Activated CD8-positive, alpha-beta memory T cell treated with anti-CD3 and anti-CD28 coated beads for 48 hours (primary cell): Measurements from ENCODE around the gene DCAF5.
A peak's percentile ranks its signal among the peaks of the same experiment; 100 is the strongest.
"Not testable (repeated sequence)": the region's sequence is repeated elsewhere in the genome, so short reads cannot be mapped to it uniquely, and the experiment has no call there.

ENCODE experiments used
- DNase-seq, 3 experiments: peaks; one replicate each; pipeline ENCODE4 v3.0.0-alpha.2; 2020; ENCODE audit warnings: low read depth in 2 of 3, low spot score in 2 of 3

DCAF5 gene, protein sequence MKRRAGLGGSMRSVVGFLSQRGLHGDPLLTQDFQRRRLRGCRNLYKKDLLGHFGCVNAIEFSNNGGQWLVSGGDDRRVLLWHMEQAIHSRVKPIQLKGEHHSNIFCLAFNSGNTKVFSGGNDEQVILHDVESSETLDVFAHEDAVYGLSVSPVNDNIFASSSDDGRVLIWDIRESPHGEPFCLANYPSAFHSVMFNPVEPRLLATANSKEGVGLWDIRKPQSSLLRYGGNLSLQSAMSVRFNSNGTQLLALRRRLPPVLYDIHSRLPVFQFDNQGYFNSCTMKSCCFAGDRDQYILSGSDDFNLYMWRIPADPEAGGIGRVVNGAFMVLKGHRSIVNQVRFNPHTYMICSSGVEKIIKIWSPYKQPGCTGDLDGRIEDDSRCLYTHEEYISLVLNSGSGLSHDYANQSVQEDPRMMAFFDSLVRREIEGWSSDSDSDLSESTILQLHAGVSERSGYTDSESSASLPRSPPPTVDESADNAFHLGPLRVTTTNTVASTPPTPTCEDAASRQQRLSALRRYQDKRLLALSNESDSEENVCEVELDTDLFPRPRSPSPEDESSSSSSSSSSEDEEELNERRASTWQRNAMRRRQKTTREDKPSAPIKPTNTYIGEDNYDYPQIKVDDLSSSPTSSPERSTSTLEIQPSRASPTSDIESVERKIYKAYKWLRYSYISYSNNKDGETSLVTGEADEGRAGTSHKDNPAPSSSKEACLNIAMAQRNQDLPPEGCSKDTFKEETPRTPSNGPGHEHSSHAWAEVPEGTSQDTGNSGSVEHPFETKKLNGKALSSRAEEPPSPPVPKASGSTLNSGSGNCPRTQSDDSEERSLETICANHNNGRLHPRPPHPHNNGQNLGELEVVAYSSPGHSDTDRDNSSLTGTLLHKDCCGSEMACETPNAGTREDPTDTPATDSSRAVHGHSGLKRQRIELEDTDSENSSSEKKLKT

DNA sequence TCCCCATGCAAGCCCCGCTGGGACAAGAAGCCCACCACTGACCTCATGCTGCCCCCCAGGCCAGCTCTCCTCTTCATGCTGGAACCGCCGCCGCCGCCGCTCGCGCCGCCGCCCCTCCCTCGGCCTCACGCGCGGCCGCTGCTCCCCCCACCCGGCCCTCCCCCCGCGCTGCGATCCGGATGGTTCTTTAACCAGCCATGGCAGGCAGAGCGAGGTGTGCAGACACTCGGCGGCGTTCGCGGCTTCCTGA lies at the start of gene DCAF5:
TSS of gene DCAF5 (minus strand) at position 218 of the 250 bp plus-strand sequence. CDS start at position 77, 141 bp downstream.
- peak in 2 of 3 experiments; percentile 51 to 73 for DNase-seq

DNA sequence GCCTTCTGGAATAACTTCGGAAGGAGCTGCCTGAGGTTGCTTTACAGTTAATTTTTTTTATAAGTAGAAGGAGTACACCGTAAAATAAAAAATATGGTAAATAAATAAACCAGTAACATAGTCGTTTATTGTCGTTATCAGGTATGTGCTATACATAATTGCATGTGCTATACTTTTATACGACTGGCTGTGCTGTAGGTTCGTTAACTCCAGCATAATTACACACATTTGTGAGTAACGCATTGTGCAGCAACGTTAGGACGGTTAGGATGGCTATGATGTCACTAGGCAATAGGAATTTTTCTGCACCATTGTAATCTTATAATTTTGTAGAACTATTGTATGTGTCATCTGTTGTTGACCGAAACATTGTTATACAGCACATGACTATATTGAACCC lies 46.9 kb upstream of the DCAF5 start:
- DNase-seq, result no peak

DNA sequence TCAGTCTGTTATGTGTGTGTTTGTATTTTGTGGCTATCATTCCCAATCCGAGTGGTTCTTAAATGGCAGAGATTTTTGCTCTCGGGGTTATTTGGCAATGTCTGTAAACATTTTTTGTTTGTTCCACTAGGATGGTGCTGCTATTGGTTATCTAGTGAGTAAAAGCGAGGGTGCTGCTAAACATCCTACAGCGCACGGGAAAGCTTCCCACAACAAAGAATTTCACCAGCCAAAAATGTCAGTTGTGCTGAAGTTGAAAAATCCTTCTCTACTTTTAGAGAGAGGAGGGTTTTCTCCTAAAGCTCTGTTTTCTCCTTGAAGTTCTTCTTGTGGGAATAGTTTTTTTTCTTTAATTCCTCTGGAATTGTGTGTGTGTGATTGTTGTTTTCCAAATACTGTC lies 40.8 kb upstream of the DCAF5 start:
- no peak for DNase-seq

DNA sequence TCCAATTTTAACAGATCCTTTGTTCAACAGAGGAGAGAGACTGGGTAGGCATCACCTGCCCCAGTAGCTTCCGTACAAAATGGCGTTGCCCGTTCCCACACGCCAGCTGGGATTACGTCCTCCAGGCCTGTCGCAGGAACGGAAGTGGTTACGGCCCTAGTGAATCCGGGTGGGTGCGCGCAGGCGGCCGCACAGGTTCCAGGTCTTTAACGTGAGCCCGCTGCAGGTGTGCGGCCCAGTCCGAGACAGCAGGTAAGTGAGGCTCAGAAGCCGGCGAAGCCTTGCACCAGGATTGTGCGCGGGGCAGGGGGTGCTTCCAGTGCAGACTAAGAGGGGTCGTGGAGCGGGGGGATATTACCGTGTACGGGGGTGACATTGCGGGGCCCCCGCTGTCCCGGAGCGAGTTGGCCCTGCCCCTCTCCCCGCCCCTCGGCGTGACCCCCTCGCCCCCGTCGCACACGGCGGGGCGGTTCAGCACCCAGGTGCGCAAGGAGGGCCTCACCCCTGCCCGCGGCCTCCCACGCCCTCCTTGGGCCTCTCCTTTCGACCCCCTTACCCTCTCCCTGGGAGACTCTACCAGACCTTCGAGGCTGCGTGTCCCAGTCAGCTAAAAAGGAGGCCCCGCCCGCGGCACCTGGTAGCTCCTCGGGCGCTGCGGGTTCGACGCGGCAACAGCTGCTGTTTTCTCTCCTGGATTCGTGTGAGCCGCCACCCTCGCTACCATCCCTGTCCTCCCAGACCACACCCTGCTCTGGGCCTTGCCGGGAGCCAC lies 38.6 kb upstream of the DCAF5 start, which contains the start of gene EXD2:
TSS of gene EXD2 (plus strand) at position 159 of the 772 bp plus-strand sequence. CDS start 17,973 bp downstream, outside the sequence.
- peak; percentile 37 to 52 (median 47) for DNase-seq

GRCh38 chr14:69190191-69190590 lies 37.3 kb upstream of the DCAF5 start:
- no peak for DNase-seq

DNA sequence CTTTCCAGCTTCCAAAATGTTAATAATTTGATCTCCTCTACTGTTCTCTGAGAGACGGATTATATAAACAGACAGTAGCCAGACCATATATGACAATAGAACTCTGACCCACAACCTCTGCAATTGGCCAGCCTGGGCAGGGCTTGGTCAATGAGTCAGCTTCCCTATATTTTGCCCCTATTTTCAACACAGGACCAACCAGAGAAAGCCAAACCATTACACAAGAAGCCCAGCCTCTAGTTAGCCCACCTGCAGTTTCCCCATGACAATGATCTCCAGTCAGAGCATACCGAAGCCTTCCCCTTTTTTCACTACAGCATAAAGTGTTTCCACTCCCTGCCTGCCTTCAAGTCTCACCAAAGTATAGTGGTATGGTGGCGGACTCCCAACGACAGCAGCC lies 30.8 kb upstream of the DCAF5 start:
- DNase-seq, result no peak

DNA sequence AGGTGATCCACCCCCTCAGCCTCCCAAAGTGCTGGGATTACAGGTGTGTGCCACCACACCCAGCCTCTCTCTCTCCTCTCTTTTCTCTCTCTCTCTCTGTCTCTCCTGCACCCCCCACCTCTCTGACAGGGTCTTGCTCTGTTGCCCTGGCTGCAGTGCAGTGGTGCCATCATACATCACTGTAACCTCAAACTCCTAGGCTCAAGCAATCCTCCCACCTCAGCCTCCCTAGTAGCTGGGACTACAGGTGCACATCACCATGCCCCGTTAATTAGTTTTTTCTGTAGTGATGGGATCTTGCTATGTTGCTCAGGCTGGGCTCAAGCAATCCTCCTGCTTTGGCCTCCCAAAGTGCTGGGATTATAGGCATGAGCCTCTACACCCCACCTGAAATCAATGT lies 29.7 kb upstream of the DCAF5 start:
- DNase-seq, result not testable (repeated sequence)

DNA sequence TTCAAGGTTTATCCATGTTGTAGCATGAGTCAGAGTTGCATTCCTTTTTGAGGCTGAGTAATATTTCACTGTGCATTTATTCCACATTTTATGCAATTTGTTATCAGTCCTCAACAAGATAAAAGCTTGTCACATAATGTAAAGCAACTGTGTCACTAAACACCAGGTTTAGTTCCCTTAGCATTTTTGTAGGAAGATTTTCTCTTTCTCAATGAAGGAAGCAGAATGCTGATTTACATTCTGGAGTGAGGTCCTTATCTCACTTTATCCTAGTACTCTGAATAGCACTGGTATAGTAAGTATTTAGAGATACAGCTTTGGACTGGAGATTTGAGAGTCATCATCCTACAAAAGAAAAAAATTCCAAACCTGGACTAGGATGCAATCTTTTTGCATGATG lies 28.6 kb upstream of the DCAF5 start:
- DNase-seq, result no peak

GRCh38 chr14:69175130-69175529 lies 22.2 kb upstream of the DCAF5 start:
- no peak for DNase-seq

GRCh38 chr14:69171569-69171968 lies 18.6 kb upstream of the DCAF5 start:
- no peak for DNase-seq

DNA sequence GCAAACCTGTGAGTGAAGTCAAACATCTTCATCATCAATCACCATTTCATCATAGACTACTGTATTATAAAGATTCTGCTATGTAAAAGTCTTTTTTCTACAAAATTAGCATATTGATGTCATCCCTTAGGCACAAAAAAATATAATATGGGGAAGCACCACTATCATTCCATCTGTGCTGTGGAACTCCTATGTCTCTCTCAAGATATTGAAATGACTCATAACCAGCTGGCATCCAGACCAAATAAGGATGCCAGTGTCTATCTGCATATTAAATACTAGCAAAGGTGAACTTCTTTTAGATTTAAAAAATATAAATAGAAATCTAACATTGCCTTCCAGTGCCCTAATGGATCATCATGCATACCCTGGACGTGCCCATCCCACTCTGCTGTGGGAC lies 17.9 kb upstream of the DCAF5 start:
- no peak for DNase-seq

- not testable (repeated sequence) for DNase-seq
Observed at GRCh38 chr14:69165787-69166186, 12.9 kb upstream of the DCAF5 start.

DNA sequence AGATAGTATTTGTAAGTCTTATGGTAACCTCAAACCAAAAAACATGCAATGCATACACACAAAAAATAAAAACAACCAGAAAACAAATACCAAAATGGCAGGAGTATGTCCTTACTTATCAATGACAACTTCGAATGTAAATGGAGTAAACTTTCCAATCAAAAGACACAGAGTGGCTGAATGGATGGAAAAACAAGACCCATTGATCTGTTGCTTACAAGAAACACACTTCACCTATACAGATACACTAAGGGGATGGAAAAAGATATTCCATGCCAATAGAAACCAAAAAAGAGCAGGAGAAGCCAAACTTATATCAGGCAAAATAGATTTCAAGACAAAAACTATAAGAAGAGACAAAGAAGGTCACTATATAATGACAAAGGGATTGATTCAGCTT lies 8.7 kb upstream of the DCAF5 start:
- no peak for DNase-seq

- DNase-seq, result no peak
Observed at GRCh38 chr14:69156224-69156623, 3.3 kb upstream of the DCAF5 start.

GRCh38 chr14:69154779-69155178 lies 1.9 kb upstream of the DCAF5 start:
- DNase-seq, result no peak

DNA sequence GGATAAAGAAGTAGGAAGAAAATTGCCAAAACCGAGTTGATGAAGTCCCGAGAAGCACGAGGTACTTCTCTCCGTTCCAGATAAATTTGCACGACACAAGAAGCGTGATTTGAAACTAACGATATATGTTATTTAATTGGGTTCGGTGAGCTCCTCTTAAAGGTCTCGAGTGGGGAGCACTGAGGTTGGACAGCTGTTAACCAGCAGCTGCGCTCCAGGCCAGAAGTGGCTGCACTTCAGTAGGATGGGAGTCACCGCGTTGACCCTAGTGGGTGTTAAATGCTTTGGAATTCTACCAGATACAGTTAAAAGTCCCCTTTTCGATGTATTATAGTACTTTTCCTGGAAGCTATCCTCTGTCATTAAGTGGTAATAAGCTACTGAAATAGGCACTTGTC lies 953 bp upstream of the DCAF5 start:
- no peak for DNase-seq

GRCh38 chr14:69153152-69153872 lies 393 bp upstream of the DCAF5 start:
- peak in 1 of 3 experiments; percentile 75 for DNase-seq

- DNase-seq, result peak in 1 of 3 experiments; percentile 12
Observed at GRCh38 chr14:69152181-69152901, 578 bp downstream of the DCAF5 start.

DNA sequence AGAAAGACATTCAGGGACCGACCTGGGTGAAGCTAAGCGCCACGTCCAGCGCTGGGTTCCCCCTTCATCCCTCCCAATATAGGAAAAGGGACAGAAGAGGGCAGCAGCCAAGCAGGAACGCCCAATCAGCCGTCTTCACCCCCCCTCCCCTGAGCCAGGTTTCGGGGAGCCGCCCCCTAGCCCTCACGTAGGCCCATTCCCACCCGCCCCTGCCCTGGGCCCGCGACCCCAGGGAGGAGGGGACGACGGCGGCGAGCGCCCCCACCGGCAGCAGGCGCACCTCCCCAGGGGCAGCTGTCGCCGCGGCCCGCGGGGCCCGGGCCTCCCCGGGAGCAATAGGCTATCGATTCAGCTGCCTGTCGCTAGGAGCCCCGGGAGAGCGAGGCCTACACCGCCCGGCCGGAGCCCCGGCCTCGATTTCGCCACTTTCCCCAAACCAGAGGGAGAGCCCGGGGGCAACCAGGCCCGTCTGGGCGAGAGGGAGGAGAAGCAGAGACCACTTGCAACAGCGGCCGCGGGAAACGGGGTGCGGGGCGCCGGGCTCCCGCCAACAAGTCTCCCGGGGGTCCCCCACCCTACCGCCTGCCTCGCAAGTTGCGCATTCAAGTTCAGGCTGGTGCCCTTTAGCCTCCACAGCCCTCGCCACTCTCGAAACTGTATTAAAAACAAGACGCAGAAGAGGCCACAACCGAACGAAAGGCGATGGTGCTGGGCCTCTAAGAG lies 1.3 kb downstream of the DCAF5 start:
- DNase-seq, result peak; percentile 63 to 66 (median 64)
